ENCODE data around the gene FAM110C. TPM values are rescaled to one million over a fixed set of nuclear protein-coding genes. Genes with fewer than 3 reads are reported as not detected.

The FAM110C gene
- total and polyA plus RNA-seq, 9 donors, result 4.1 to 47.4 (median 7.3) TPM

DNA sequence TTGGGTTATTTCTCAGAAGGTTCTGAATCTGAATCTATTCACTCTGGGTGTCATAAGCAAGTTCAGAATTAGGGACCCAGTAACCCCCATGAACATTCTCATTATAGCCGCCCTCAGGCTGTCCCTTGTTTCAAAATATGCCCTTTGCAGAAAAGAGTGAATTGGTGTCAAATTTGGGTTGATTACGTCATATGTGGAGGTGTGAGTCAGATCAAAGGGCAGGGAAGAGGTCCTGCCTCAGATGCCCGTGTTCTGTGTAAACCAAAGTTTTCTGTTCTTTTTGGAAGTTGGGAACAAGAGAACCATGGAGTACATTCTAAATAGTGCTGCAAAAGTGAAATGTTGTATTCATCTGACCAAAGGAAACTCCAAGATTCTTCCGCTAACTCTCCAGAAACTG lies 5.8 kb downstream of the FAM110C start:
- intact Hi-C loops (cut with DNase I), result no loop called here
- WGBS, 3 donors, result 89 to 93% (median 90%) methylated on average over 4 of the region's 4 CpGs
- Histone ChIP-seq H3K27ac (no peak overlapping the region), H3K27me3 (no peaks in the 10 kb centered on the region), H3K4me1 (ENCODE audit: insufficient read depth) (peaks cover 3% of the 10 kb centered on the region), H3K4me3 (no peak overlapping the region), H3K36me3 (no peaks in the 10 kb centered on the region), H3K9me3 (no peaks in the 10 kb centered on the region)
- no peak for DNase-seq
- TF ChIP-seq EP300 (IDR thresholded peaks at IDR 0.05) (no peak), POLR2A (IDR thresholded peaks at IDR 0.05) (no peak)
- TF ChIP-seq, protein P1, sequence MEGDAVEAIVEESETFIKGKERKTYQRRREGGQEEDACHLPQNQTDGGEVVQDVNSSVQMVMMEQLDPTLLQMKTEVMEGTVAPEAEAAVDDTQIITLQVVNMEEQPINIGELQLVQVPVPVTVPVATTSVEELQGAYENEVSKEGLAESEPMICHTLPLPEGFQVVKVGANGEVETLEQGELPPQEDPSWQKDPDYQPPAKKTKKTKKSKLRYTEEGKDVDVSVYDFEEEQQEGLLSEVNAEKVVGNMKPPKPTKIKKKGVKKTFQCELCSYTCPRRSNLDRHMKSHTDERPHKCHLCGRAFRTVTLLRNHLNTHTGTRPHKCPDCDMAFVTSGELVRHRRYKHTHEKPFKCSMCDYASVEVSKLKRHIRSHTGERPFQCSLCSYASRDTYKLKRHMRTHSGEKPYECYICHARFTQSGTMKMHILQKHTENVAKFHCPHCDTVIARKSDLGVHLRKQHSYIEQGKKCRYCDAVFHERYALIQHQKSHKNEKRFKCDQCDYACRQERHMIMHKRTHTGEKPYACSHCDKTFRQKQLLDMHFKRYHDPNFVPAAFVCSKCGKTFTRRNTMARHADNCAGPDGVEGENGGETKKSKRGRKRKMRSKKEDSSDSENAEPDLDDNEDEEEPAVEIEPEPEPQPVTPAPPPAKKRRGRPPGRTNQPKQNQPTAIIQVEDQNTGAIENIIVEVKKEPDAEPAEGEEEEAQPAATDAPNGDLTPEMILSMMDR (IDR thresholded peaks at IDR 0.05), result no peak

DNA sequence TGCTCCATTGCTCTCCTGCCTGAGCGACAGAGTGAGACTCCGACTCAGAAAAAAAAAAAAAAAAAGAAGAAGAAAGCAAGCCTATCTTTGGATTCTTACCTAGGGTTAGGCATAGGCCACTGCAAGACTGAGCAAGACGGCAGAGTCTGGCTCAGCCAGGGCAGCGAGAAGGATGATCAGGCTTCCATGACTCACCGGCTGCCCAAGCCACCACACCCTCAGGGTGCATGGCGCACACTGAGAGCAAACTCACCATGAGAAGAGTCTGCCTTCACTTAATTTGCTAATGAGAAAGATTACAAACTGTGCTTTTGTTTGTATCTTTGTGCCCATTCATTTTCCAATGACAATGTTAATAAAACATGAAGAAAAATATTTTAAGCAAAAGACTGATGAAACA lies 8.2 kb downstream of the FAM110C start:
- H3K9me3 ChIP-seq, result no peaks in the 10 kb centered on the region
- WGBS, 3 donors, result 90 to 96% (median 94%) methylated on average over 6 of the region's 6 CpGs
- no peak overlapping the region for H3K4me3 ChIP-seq
- no peak for TF ChIP-seq POLR2A (IDR thresholded peaks at IDR 0.05)
- TF ChIP-seq, protein P1 (IDR thresholded peaks at IDR 0.05), result no peak
- TF ChIP-seq EP300 (IDR thresholded peaks at IDR 0.05), result no peak
- no peak for DNase-seq
- no peak overlapping the region for H3K27ac ChIP-seq
- H3K4me1 ChIP-seq (ENCODE audit: insufficient read depth), result no peaks in the 10 kb centered on the region
- no peaks in the 10 kb centered on the region for H3K36me3 ChIP-seq
- no peaks in the 10 kb centered on the region for H3K27me3 ChIP-seq
- intact Hi-C loops (cut with DNase I), result no loop called here

DNA sequence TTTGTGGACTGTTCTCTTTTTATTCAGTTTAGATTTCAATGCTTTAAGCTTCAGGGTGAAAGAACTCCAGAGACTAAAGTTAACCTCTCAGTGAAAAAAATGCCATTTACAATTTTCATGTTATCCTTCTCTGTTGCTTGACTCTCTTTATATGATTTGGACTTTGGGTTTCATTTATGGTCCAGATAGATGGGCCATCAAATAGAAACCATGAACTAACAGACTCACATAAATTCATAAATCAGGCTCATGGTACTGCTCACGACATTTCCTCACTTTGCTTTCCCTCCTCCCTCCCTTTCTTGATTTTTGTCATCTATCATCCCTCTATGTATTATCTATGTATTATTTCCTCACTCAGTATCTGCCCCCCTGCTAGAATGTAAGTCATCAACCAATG lies 10.0 kb downstream of the FAM110C start:
- 95 to 100% (median 98%) methylated on average over 1 of the region's 1 CpG for WGBS, 3 donors
- H3K4me1 ChIP-seq (ENCODE audit: insufficient read depth), result no peaks in the 10 kb centered on the region

DNA sequence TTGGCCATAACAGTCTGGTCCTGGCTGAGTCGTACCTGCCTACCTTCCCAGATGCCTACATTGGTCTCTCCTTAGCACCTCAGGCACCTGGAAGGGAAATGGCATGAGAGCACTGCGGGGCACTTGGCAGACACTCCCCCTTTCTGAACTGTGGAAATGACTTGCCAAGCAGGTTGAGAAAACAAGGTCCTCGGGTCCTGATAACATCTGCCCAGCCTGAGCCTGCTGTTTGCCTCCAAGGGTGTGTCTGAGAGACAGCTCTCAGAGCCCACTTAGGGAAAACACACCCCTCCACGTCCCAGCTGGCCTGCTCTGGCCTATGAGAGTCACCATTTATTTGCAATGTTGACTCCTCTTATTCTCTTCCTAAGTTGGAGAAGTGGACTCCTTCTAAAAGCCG lies 10.5 kb downstream of the FAM110C start:
- Histone ChIP-seq H3K4me1 (ENCODE audit: insufficient read depth) (no peaks in the 10 kb centered on the region), H3K4me3 (no peak overlapping the region), H3K27me3 (no peaks in the 10 kb centered on the region), H3K9me3 (no peaks in the 10 kb centered on the region), H3K36me3 (no peaks in the 10 kb centered on the region), H3K27ac (no peak overlapping the region)
- intact Hi-C loops (cut with DNase I), result no loop called here
- no peak for DNase-seq
- TF ChIP-seq POLR2A (IDR thresholded peaks at IDR 0.05) (no peak), EP300 (IDR thresholded peaks at IDR 0.05) (no peak)
- TF ChIP-seq, protein P1 (IDR thresholded peaks at IDR 0.05), result no peak
- WGBS, 3 donors, result 73 to 77% (median 77%) methylated on average over 5 of the region's 5 CpGs

More for the DNA sequence above, 10.0 kb downstream of the FAM110C start:
- Histone ChIP-seq H3K9me3 (no peaks in the 10 kb centered on the region), H3K36me3 (no peaks in the 10 kb centered on the region), H3K27ac (no peak overlapping the region), H3K4me3 (no peak overlapping the region), H3K27me3 (no peaks in the 10 kb centered on the region)
- intact Hi-C loops (cut with DNase I), result no loop called here
- TF ChIP-seq, protein P1 (IDR thresholded peaks at IDR 0.05), result no peak
- TF ChIP-seq POLR2A (IDR thresholded peaks at IDR 0.05) (no peak), EP300 (IDR thresholded peaks at IDR 0.05) (no peak)
- no peak for DNase-seq
